Endothelial cell of umbilical vein (primary cell): ENCODE data around the gene CEMIP.

Experiments
- POLR2AphosphoS5 ChIP-seq: IDR thresholded peaks from 2 replicates; pipeline ENCODE4 v1.6.1; 2012; ENCODE audit warnings: low read depth, mild to moderate bottlenecking, control low read depth, low read length, moderate library complexity; ENCODE audit not compliant: insufficient read depth
- TF ChIP-seq, protein P1 (sequence below), 2 donors: IDR thresholded peaks; 1 replicate in 1 of 2; 2 replicates in 1 of 2; pipeline ENCODE4 v1.5.1; 2011; ENCODE audit warnings: low read length in 2 of 2, mild to moderate bottlenecking in 2 of 2, moderate library complexity in 2 of 2, control low read depth in 1 of 2, inconsistent platforms in 1 of 2, low read depth in 1 of 2; ENCODE audit not compliant: insufficient read depth in 1 of 2; ENCODE audit errors: extremely low read depth in 1 of 2

DNA sequence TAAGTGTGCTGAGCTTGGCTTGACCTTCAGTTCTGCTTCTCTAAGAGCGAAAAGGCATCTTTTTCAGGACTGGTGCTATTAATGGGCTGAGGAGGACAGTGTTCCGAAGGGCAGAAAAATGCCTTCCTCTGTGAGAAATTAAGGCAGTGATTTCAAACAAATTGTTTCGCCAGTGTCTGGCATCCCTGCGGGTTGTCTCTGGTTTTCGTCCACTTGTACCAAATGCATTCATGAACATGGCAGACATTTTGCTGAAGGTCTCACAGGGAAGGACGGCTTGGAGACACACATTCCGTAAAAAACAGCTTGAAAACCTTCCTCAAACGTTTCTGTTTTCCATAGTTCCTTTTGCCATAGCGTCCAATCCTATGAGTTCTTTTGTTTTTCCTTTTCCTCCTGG is 57.1 kb downstream of the CEMIP start:
- TF ChIP-seq POLR2AphosphoS5, result no peak
- TF ChIP-seq, protein P1, sequence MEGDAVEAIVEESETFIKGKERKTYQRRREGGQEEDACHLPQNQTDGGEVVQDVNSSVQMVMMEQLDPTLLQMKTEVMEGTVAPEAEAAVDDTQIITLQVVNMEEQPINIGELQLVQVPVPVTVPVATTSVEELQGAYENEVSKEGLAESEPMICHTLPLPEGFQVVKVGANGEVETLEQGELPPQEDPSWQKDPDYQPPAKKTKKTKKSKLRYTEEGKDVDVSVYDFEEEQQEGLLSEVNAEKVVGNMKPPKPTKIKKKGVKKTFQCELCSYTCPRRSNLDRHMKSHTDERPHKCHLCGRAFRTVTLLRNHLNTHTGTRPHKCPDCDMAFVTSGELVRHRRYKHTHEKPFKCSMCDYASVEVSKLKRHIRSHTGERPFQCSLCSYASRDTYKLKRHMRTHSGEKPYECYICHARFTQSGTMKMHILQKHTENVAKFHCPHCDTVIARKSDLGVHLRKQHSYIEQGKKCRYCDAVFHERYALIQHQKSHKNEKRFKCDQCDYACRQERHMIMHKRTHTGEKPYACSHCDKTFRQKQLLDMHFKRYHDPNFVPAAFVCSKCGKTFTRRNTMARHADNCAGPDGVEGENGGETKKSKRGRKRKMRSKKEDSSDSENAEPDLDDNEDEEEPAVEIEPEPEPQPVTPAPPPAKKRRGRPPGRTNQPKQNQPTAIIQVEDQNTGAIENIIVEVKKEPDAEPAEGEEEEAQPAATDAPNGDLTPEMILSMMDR (IDR thresholded peaks at IDR 0.05; ENCODE audit: extremely low read depth in 1 of 2, insufficient read depth in 1 of 2, low read depth in 1 of 2, low read length in 2 of 2), result no peak
